Activated CD8-positive, alpha-beta memory T cell treated with anti-CD3 and anti-CD28 coated beads for 1 hour (primary cell): ENCODE results near the gene DRG2.

Experiments used
- DNase-seq, 2 donors: peaks; one replicate each; pipeline ENCODE4 v3.0.0-alpha.2; 2020; ENCODE audit warnings: low read depth in 1 of 2; ENCODE audit errors: extremely low read depth in 1 of 2

Gene DRG2, protein sequence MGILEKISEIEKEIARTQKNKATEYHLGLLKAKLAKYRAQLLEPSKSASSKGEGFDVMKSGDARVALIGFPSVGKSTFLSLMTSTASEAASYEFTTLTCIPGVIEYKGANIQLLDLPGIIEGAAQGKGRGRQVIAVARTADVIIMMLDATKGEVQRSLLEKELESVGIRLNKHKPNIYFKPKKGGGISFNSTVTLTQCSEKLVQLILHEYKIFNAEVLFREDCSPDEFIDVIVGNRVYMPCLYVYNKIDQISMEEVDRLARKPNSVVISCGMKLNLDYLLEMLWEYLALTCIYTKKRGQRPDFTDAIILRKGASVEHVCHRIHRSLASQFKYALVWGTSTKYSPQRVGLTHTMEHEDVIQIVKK

DNA sequence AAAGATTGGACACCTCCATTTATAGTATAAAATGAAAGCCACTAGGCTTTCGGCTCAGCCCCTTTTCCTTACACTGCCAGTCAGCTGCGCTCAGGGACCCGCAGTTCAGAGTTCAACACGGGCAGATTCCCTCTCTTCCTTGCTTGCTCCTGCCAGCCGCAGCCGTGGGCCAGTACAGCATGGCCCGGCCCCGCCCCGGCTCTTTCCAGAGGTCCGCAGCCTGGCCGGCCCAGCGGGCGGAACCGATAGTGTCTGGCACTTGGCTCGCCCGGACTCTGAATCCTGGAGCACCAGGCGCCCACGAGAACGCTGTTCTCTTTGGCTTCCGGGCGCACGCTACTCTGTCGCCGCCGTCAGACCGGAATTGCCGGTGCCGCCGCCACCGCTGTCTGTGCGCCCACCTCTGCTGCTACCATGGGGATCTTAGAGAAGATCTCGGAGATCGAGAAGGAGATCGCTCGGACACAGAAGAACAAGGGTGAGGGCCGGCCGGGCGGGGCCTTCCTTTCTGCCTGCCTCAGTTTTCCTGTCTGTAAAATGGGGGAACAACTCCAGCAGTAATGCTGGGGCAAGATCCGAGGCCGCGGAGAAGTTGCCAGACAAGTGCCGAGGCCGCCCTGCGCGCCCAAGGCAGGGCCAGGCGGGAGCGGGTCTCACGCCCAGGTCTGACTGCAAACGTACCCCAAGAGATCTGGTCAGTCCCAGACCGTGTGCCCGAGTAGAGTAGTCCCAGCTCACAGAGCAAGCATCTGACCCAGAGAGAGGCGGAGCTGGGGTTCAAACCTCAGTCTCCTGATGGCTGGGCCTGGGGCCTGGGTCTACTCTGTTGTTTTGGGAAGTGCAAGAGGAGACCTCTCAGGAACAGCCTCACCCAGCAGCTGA, at the start of gene DRG2:
Gene DRG2 (plus strand): TSS at position 339 of the 882 bp plus-strand sequence. CDS start 76 bp downstream, at position 415.
- peak; percentile 57 to 79 for DNase-seq

DNA sequence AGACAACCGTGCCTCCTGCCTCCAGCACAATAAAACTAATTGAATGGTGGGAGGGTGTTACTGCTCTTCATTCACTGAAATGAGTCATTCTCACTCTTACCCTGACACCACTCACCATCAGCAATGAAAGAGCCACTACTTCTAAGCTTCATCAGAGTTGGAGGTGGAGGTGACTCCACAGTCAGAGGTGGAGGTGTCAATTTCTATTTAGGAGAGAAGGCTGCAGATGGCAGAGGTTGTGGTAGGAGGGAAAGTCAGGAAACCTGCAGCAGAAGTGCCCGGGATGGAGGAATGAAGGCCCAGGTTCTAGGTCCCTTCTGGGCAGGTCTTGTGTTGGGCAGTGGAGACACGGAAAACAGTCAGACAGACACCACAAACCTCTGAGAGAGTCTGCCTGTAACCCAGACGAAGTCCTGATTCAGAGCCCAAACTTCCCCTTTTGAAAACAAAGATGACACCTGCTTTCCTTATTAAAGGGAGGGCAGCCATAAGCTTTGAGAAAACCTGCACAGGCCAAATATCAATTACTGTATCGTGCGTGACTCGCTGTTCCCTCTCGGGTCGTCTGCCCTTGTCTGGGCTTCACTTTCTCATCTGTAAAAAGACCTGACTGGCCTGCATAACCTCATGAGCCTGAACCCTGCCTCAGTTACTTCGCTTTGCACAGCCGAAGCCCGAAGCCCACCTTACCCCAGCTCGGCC, 49.4 kb upstream of the DRG2 start:
- no peak for DNase-seq

DNA sequence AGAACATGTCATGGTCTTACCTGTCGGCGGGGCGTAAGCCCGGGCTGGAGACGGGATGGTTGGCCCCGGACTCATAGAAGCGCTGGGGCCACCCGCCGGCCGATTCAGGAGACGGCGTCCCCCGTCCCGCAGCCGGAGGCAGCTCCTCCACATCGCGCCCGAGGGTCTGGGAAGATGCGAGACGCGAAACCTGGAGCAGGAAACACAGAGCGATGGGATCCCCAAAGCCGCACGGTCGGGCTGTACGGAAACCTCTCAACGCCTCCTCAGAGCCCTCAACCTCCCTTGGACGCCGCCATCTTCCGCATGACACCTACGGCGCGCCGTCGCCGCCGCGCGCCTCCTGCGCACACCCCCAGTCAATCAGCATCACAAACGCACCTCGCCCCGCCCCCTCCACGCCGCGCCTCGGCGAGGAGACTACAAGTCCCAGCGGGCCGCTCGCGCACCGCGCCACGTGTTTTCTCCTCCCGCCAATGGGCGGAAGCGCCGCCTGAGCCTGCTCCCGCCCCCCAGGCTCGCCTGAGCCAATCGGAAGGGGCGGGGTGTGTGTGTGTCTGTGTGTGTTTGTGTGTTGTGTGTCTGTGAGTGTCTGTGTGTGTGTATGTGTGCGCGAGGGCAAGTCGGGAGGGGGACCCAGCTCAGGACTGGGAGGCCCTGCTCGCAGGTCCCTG, 48.8 kb upstream of the DRG2 start, which contains the start of the genes ATPAF2 and GID4:
Gene ATPAF2 (minus strand): TSS at position 308 of the 674 bp plus-strand sequence. CDS start 155 bp downstream, at position 153.
Gene GID4 (plus strand): TSS at position 548 of the 674 bp plus-strand sequence. CDS start 57 bp downstream, at position 605.
- peak; percentile 97 to 99 for DNase-seq

DNA sequence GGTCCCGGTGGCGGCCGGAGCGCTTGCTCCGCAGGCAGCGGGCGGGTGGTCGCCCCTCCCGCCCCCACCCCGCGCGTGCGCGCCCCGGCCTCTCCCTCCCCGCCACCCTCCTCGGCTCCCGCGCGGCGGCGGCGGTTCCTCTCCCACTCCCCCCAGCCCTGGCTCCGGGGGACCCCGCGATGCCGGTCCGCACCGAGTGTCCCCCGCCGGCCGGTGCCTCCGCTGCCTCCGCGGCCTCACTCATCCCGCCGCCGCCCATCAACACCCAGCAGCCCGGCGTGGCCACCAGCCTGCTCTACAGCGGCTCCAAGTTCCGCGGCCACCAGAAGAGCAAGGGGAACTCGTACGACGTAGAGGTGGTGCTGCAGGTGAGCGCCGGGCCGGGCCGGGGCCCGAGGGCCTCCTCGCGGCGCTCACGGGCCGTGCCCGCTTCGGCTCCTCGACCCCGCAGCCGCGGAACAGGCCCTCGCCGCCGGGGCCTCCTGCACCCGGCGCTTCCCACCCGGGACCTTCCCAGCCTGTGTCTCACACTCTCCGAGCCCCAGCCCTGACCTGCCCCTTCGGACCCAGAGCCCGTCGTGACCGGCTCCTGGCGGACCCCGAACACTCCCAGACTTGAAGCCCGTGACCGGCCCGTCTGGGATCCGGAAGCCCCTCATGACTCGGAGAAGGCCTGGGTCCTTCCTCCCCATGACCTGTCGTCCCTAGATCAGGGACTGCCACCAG, 48.0 kb upstream of the DRG2 start:
- no peak for DNase-seq

DNA sequence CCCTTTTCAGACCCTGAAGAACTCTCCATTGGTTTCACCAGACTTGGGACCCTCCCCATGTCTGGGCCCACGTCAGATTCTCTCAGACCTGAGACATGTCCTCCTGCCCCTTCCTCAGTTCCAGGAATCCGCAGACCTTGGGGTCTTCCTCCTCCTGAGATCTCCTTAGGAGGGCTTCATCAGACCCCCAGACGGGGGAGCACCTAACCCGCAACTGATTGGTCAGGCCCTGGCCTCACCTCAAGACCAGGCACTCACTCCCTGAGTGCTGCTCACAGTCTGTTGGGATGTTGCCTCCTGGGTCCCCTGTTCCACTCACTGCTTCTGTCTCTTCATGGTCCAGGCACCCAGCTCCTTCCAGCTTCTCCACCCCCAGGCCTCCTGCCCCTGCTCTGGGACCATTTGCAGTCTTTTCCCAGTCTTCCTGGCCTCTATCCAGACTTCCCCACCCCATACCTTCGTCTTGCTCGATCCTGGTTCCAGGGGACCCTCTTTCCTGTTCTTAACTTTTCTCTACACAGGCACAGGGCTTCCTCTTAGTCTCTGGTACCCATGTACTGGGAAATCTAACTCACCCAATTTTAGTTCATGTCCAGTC, 47.4 kb upstream of the DRG2 start:
- DNase-seq, result no peak

DNA sequence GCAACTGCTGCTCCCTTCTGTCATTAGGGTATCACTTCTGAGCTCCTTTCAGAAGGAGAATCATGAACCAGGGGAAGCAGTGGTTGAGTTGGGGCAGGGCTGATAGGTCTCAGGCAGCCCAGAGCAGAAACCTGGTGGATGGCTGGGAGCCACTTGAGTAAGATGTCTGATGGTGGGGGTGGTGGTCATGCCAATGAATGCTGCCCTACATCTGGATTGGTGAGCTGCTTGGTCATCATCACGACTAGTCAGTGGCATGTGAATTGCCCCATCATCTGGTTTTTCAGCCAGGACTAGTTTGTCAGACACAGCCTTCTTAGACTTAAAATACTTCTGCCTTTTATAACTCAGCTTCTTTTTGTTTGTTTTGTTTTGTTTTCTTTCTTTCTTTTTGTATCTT, 46.0 kb upstream of the DRG2 start:
- DNase-seq, result no peak

DNA sequence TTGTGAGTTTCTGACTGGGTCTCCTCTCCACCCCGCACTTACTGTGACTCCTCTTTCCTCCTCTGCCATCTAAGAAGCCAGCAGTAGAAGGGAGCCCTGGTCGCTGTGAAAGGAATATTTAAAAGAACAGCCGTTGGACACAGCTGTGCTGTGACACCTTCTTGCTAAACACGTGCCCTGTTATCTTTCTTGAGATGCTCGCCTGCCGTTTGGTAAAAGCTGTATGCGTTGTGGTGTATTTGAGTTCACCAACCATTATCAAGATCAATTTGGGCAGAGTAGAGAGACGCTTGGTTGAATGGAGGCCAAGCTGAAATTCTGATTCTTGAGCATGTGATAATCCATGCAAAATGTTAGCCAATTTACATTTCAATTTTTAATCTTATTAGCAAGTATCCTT, 44.8 kb upstream of the DRG2 start:
- DNase-seq, result no peak

DNA sequence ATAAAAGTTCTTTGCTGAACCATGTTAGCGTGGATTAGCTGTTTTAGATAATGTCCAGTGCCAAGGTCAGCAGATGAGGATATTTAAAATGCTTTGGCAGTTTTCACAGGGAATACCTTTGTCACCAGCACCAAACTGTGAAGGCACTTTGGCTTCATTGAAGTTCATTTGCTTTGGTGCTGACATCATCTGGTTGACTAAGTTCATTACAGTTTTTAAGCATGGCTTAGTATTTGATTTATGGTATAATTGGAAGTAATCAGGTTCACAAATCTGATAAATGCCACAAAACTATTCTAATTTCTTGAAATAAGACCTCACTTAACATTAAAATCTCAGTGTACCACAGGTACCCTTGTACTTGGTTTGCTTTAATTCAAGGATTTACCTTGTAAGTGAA, 44.3 kb upstream of the DRG2 start:
- no peak for DNase-seq

DNA sequence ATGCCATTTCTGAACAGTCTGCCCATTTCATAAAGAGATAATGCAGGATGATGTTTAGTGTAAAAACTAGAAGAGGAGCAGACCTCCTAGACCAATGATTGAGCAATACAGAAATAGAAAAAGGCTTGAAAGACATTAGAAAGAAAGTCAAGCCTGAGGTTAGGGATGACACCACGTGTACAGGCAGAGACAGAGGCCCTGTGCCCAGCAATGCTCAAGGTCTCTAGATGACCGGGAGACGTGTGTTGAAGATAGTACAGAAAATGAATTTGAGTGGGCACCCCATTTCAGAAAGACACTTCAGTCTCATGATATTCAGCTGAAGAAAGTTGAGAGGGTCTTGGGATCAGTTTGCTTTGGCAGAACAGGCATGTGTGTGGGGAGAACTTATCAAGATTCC, 43.1 kb upstream of the DRG2 start:
- DNase-seq, result no peak

DNA sequence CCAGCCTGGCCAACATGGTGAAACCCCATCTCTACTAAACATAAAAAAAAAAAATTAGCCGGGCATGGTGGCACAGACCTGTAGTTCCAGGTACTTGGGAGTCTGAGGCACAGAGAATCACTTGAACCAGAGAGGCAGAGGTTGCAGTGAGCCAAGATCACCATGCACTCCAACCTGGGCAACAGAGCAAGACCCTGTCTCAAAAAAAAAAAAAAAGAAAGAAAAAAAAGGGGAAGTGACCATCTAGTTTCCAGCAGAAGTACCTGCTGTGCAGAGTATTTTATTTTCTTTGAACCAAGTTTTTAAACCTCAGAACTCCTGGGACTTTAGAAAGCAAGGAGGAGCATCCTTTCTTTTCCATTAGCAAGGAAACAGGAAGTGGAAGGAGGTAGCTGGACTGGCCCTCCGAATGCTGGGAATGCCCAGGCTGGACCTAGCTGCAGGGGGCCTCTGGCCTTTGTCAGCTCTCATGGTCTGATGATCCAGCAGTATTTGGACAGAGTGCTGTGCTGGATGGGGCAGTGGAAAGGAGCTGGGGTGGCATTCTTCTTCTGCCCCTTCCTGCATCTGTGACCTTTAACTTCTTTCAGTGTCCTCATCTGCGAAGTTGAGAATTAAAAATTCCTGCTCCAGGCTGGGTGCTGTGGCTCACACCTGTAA, 41.9 kb upstream of the DRG2 start:
- no peak for DNase-seq

DNA sequence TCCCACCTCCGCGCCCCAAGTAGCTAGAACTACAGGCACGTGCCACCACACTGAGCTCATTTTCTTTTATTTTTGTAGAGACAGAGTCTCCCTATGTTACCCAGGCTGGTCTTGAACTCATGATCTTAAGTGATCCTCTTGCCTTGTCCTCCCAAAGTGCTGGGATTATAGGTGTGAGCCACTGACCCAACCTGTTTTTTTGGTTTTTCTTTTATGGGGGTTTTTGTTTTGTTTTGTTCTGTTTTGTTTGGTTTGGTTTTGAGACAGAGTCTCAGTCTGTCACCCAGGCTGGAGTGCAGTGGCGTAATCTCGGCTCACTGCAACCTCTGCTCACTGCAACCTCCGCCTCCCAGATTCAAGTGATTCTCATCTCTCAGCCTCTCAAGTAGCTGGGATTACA, 32.2 kb upstream of the DRG2 start:
- no peak for DNase-seq

DNA sequence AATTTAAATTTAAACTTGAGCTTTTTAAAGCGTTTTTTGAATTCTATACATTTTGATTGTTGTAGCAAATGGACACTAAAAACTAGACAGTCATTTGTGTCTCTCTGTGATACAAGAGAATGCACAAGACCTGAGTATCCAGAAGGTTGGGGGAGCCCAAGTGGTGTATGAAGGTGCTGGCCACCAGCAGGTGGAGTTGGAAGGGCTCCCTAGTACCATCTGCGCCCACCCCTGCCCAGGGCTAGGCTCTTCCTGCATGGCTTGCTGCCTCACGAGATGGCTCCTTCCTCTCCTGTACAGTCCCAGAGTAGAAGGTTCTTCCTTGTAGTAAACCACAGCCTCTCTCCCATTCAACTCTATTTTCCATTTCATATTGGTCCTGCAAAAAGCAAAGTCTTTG, 31.5 kb upstream of the DRG2 start:
- no peak for DNase-seq

DNA sequence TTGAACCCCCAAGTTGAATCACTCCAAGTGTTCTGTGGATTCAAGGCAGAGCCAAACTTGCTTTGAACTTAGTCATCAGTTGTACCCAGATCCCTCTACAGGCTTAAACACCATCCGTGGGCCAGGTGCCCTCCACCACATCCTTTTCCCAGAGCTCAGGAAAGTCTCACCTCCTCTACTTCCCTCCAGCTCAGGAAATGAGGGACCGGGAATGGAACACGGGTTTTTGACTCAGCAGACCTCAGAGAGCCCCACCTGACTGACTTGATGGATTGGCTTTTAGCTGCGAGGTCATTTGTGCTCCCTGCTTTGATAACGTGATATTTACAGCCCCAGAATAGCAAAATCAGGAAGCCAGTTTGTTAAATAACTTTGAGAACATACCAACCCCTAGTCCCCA, 28.5 kb upstream of the DRG2 start:
- no peak for DNase-seq

DNA sequence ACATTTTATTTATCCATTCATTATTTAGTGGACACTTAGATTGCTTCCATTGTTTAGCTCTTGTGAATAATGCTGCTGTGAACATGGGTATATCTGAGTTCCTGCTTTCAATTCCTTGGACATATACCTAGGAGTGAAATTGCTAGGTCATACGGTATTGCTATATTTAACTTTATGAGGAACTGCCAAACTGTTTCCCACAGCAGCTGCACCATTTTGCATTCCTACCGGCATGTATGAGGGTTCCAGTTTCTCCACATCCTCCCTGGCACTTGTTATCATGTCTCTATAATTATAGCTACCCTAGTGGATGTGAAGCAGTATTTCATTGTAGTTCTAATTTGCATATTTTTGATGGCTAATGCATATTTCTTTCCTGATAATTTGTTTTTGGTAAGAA, 23.7 kb upstream of the DRG2 start:
- no peak for DNase-seq

DNA sequence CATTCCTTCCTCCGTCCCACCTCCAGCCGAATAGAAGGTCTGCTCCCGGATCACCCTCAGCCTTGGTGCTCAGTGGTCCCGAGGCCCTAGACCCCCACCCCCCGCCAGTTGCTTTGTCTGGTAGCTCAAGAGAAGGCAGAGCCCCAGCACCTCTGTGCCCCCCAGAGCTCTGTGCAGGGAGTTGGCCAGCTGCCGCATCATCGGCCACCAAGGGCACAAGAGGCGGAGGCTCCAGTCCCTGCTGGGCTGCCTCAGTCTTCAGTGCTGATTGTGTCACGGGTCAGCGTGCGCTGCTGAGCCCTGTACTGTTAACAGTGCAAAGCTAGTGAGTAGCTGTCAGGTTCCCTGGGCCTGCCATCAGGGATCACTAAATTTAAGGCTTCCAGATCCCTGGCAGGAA, 22.2 kb upstream of the DRG2 start:
- no peak for DNase-seq

DNA sequence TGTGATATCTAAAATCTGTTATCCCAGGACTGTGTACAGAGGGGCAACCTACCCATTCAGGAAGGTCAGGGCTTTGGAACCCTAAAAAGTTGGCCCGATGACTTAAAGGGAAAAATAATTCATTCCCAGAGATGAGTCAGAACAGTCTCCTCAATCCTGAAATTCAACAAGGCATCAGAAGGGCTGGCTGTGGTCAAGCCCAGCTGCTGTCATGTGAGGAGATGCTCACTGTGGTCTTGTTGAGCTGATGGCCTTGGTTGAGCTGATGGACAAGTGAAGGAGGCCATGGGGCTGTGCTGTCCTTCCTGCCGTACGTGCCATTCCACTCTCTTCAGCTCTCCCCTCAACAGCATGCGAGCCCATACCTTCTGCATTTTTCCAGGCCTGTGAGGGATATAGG, 20.9 kb upstream of the DRG2 start:
- no peak for DNase-seq

DNA sequence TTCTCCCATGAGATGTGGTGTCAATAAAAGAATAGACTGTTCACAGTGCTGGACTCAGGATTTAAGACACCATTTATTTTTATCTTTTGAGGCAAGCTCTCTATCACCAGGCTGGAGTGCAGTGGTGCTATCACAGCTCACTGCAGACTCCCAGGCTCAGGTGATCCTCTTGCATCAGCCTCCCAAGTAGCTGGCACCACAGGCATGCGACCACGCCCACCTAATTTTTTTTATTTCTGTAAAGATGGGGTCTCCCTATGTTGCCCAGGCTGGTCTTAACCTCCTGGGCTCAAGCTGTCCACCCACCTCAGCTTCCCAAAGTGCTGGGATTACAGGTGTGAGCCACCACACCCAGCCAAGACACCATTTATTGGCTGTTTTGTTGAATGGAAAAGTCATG, 18.6 kb upstream of the DRG2 start:
- DNase-seq, result no peak

DNA sequence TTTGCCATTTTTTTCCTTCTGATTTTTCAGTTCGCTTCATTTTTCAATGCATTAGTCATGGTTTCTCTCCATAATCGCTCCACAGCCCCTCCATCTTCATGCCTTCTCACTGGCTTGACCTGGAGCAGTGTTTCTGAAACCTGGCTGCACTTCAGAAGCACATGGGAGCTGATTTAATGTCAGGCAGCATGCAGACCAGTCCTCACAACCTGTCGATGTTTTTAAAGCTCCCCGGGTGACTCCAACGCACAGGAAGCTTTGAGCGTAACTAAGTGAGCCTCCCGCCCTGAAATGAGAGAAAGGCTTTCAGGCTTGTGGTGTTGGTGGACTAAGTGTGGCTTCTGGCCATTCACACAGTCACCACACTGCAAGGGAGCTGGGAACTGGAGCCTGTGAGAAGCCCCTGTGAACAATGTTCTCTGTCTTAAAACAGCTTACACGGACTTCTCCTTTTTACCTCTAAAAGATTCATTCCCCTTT, 16.8 kb upstream of the DRG2 start:
- no peak for DNase-seq

DNA sequence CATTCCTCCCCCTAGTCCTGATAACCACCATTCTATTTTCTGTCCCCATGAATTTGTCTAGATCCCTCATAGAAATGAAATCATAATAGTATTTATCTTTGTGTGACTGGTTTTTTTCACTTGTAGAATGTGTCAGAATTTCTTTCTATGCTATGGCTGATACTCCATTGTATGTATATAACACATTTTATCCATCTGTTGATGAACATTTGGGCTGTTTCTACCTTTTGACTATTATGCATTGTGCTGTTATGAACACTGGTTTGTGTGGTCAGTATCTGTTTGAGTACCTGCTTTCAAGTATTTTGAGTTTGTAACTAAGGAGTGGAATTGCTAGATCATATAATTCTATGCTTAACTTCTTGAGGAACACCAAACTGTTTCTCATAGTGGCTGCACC, 16.0 kb upstream of the DRG2 start:
- DNase-seq, result no peak
